ENCODE results near the gene G0S2. TPM values are rescaled to one million over a fixed set of nuclear protein-coding genes. Genes with fewer than 3 reads are reported as not detected.

G0S2 gene
- total and polyA plus RNA-seq, 7 donors, result 19.3 to 70.5 (median 25.2) TPM

DNA sequence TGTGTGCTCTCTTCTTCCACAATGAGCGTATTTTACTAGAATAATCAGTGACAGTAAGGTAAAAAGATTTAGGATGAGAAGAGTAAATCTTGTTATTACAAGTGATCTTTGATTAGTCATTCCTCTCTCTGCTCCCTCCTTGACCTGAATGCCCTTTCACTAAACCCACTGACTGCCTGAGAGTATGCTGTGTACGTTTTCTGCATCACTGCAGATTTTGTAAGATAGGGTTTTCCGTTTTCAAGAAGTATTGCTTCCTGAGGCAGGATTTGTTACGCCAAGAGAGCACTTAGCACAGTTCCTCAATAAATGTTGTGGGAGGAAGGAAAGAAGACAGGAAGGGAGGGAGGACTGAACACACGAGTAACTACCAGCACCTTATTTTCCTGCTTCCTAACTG lies 15.3 kb upstream of the G0S2 start:
- DNase-seq, result no peak
- Histone ChIP-seq H3K36me3 (no peaks in the 10 kb centered on the region), H3K9me3 (no peaks in the 10 kb centered on the region), H3K27me3 (no peaks in the 10 kb centered on the region), H3K4me1 (no peaks in the 10 kb centered on the region), H3K4me3 (no peak overlapping the region), H3K27ac (no peak overlapping the region)
- WGBS, 2 donors, result 29 to 39% methylated on average over 5 of the region's 5 CpGs
- TF ChIP-seq POLR2A (IDR thresholded peaks at IDR 0.05) (no peak), POLR2AphosphoS5 (IDR thresholded peaks at IDR 0.05) (peak in 1 of 4 donors; percentile 39)
- intact Hi-C loops (cut with DNase I), result no loop called here

DNA sequence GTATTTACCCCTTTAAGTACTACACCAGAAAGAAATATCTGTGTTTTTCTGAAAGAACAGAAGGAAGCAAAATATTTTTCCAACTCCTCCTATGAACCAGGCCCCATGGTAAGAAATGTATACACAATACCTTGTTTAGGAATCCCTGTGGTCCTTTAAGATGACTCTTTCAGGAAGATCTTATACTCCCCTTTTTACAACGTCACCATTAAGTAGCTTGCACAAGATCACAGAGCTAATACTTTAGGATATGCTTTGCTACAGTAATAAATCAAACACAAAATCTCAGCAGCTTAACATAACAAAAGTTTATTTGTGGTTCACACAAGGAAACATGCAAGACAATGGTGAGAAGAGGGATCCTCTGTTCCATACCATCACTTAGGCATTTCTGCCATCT lies 14.1 kb upstream of the G0S2 start:
- Histone ChIP-seq H3K4me1 (no peaks in the 10 kb centered on the region), H3K4me3 (no peak overlapping the region), H3K36me3 (no peaks in the 10 kb centered on the region), H3K27ac (no peak overlapping the region), H3K27me3 (no peaks in the 10 kb centered on the region), H3K9me3 (no peaks in the 10 kb centered on the region)
- 51 to 76% methylated on average over 1 of the region's 1 CpG for WGBS, 2 donors
- DNase-seq, result no peak
- intact Hi-C loops (cut with DNase I), result no loop called here
- no peak for TF ChIP-seq POLR2A (IDR thresholded peaks at IDR 0.05)

DNA sequence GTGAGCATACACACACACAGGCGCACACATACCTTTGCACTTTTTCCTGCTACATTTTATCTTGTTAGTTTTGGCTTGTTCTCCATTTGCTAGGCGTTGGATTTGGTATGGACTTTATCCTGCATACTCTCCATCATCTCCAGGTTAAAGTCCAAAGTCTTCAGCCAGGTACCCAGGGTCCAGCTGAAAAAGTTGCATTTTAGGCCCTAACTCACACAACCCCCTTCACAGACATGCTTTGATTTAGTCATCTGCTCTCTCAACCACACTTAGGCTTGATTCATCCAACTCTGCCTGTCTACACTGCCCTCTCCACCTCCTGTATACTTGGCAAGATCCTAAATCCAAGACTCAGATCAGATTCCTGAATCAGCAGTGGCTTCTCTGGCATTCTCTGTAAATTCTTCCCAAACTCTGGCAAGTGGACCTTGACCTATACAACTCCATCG lies 12.3 kb upstream of the G0S2 start:
- H3K27ac ChIP-seq, result no peak overlapping the region
- H3K4me1 ChIP-seq, result no peaks in the 10 kb centered on the region
- TF ChIP-seq, protein P1, sequence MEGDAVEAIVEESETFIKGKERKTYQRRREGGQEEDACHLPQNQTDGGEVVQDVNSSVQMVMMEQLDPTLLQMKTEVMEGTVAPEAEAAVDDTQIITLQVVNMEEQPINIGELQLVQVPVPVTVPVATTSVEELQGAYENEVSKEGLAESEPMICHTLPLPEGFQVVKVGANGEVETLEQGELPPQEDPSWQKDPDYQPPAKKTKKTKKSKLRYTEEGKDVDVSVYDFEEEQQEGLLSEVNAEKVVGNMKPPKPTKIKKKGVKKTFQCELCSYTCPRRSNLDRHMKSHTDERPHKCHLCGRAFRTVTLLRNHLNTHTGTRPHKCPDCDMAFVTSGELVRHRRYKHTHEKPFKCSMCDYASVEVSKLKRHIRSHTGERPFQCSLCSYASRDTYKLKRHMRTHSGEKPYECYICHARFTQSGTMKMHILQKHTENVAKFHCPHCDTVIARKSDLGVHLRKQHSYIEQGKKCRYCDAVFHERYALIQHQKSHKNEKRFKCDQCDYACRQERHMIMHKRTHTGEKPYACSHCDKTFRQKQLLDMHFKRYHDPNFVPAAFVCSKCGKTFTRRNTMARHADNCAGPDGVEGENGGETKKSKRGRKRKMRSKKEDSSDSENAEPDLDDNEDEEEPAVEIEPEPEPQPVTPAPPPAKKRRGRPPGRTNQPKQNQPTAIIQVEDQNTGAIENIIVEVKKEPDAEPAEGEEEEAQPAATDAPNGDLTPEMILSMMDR (IDR thresholded peaks at IDR 0.05), result no peak
- no peak for TF ChIP-seq POLR2AphosphoS5 (IDR thresholded peaks at IDR 0.05)
- no peak for TF ChIP-seq POLR2A (IDR thresholded peaks at IDR 0.05)
- TF ChIP-seq EP300 (IDR thresholded peaks at IDR 0.05), result no peak
- no peaks in the 10 kb centered on the region for H3K36me3 ChIP-seq
- no peaks in the 10 kb centered on the region for H3K9me3 ChIP-seq
- no peak for DNase-seq
- intact Hi-C loops (cut with DNase I), result no loop called here
- WGBS, 2 donors, result 24 to 74% methylated on average over 3 of the region's 3 CpGs
- no peak overlapping the region for H3K4me3 ChIP-seq
- no peaks in the 10 kb centered on the region for H3K27me3 ChIP-seq

DNA sequence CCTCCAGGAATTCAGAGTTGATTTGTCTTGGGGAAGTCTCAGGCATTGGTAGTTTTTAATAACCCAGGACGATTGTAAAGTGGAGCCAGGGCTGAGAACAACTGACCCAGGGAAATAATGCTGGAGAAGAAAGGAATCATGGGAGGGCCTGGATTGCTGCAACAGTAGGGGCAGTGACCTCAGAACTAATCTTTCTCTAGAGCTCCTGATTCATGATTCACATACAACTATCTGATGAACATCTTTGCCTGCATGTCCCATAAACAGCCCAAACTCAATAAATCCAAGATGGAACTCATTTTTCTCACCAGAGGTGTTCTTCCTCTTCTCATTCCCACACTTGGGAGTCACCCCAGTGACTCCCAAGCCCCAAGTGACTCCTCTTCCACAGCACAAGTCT lies 8.1 kb upstream of the G0S2 start:
- DNase-seq, result no peak
- intact Hi-C loops (cut with DNase I), result no loop called here
- no peaks in the 10 kb centered on the region for H3K4me1 ChIP-seq
- H3K27me3 ChIP-seq, result no peaks in the 10 kb centered on the region
- H3K36me3 ChIP-seq, result no peaks in the 10 kb centered on the region
- TF ChIP-seq, protein P1 (IDR thresholded peaks at IDR 0.05), result no peak
- TF ChIP-seq POLR2A (IDR thresholded peaks at IDR 0.05) (no peak), POLR2AphosphoS5 (IDR thresholded peaks at IDR 0.05) (no peak), EP300 (IDR thresholded peaks at IDR 0.05) (no peak)
- no peaks in the 10 kb centered on the region for H3K9me3 ChIP-seq
- 79 to 81% methylated on average over 1 of the region's 1 CpG for WGBS, 2 donors
- no peak overlapping the region for H3K4me3 ChIP-seq
- no peak overlapping the region for H3K27ac ChIP-seq

- Histone ChIP-seq H3K4me3 (no peak overlapping the region), H3K27me3 (no peaks in the 10 kb centered on the region), H3K36me3 (no peaks in the 10 kb centered on the region), H3K27ac (no peak overlapping the region), H3K9me3 (no peaks in the 10 kb centered on the region), H3K4me1 (no peaks in the 10 kb centered on the region)
- TF ChIP-seq EP300 (IDR thresholded peaks at IDR 0.05) (no peak), POLR2AphosphoS5 (IDR thresholded peaks at IDR 0.05) (no peak), POLR2A (IDR thresholded peaks at IDR 0.05) (no peak)
- TF ChIP-seq, protein P1 (IDR thresholded peaks at IDR 0.05), result no peak
- intact Hi-C loops (cut with DNase I), result no loop called here
- DNase-seq, result no peak
- WGBS, 2 donors, result 91 to 94% methylated on average over 4 of the region's 4 CpGs
Measured at GRCh38 chr1:209667708-209668107, 7.5 kb upstream of the G0S2 start.

GRCh38 chr1:209670441-209671082 lies 4.7 kb upstream of the G0S2 start:
- WGBS, 2 donors, result 94 to 95% methylated on average over 1 of the region's 1 CpG
- Histone ChIP-seq H3K27ac (no peak overlapping the region), H3K9me3 (no peaks in the 10 kb centered on the region), H3K4me1 (peaks cover 0 to 8% (median 4%) of the 10 kb centered on the region in 4 donors), H3K4me3 (no peak overlapping the region), H3K36me3 (no peaks in the 10 kb centered on the region), H3K27me3 (no peaks in the 10 kb centered on the region)
- DNase-seq, result no peak
- intact Hi-C loops (cut with DNase I), result no loop called here
- TF ChIP-seq POLR2A (IDR thresholded peaks at IDR 0.05), result no peak
- no peak for TF ChIP-seq POLR2AphosphoS5 (IDR thresholded peaks at IDR 0.05)
- TF ChIP-seq EP300 (IDR thresholded peaks at IDR 0.05), result no peak
- TF ChIP-seq, protein P1 (IDR thresholded peaks at IDR 0.05), result no peak

Data from sigmoid colon (tissue), 7 donors.